Measurements from ENCODE around the gene HSBP1. TPM values are rescaled to one million over a fixed set of nuclear protein-coding genes. Genes with fewer than 3 reads are reported as not detected.

The HSBP1 gene
- total and polyA plus RNA-seq, 9 of the 15 experiments (the other 6 are each of a cell fraction or from before 2014, with no cell fraction given) = 84.9 to 677 (median 204) TPM

GRCh38 chr16:83818276-83818675 is 10.5 kb downstream of the HSBP1 start:
- DNase-seq (ENCODE audit: extremely low read depth in 1 of 4, low spot score in 3 of 4) (no peak), FAIRE-seq (no peak), ATAC-seq (no peak)
- Histone ChIP-seq H3K9me3 (replicated peaks; ENCODE audit: control insufficient read depth, insufficient read depth, low read depth, low read length) (no peaks in the 10 kb centered on the region), H3K9me1 (ENCODE audit: control insufficient read depth, insufficient read depth, low read length) (no peaks in the 10 kb centered on the region), H3K27ac (ENCODE audit: extremely low read depth, low read depth, low read length) (no peak overlapping the region), H3K36me3 (ENCODE audit: control insufficient read depth, insufficient read depth, low read length) (no peaks in the 10 kb centered on the region), H4K20me1 (replicated peaks; ENCODE audit: control insufficient read depth, insufficient read depth, low read length) (no peaks in the 10 kb centered on the region), H3K4me2 (ENCODE audit: insufficient read depth, low read length) (no peak overlapping the region), H2AFZ (ENCODE audit: low read depth, low read length) (no peak overlapping the region), H3K4me1 (replicated peaks in 1 of 2; ENCODE audit: control insufficient read depth in 2 of 2, insufficient read depth in 2 of 2, low read length in 2 of 2) (no peaks in the 10 kb centered on the region; a peak in 1 of 5 replicates), H3K27me3 (ENCODE audit: control insufficient read depth in 2 of 2, insufficient read depth in 2 of 2, low read length in 2 of 2) (peaks cover 50 to 64% of the 10 kb centered on the region in 2 experiments), H3K4me3 (no peak overlapping the region), H3K9ac (ENCODE audit: insufficient read depth in 1 of 2, low read depth in 2 of 2, low read length in 2 of 2) (no peak overlapping the region), H3K79me2 (ENCODE audit: control insufficient read depth, insufficient read depth, low read length) (no peaks in the 10 kb centered on the region)
- under 1% methylated on average over 5 of the region's 5 CpGs for WGBS (ENCODE audit: insufficient coverage, low coverage, missing lambda C conversion rate)
- in situ Hi-C loops (cut with MboI) (no loop called here), intact Hi-C loops (cut with micrococcal nuclease) (no loop called here)
- POLR2A ChIA-PET = no interaction called here
- CTCF ChIA-PET (ENCODE audit: low intra/inter-chr PET ratio) = no interaction called here
- BruUV-seq (replicated peaks) = no TSS peak
- TF ChIP-seq CGGBP1 (CRISPR knock-in tag; IDR thresholded peaks at IDR 0.05) (no peak), CHD2 (IDR thresholded peaks at IDR 0.05; ENCODE audit: low read depth, low read length) (no peak), ZNF766 (CRISPR knock-in tag; conservative IDR thresholded peaks at IDR 0.05) (no peak), PHF8 (IDR thresholded peaks at IDR 0.05; ENCODE audit: borderline replicate concordance, low read length) (no peak), JUN (IDR thresholded peaks at IDR 0.05; ENCODE audit: borderline replicate concordance, low read depth, low read length) (no peak), JUN (CRISPR knock-in tag; IDR thresholded peaks at IDR 0.05; ENCODE audit: borderline replicate concordance) (no peak), HOXB6 (CRISPR knock-in tag; IDR thresholded peaks at IDR 0.05; ENCODE audit: borderline replicate concordance) (no peak), FOXO4 (CRISPR knock-in tag; IDR thresholded peaks at IDR 0.05) (no peak), NELFE (IDR thresholded peaks at IDR 0.05; ENCODE audit: insufficient read depth, insufficient read length) (no peak), CBX8 (IDR thresholded peaks at IDR 0.05; ENCODE audit: borderline replicate concordance, extremely low read depth, low read depth, low read length, poor library complexity, severe bottlenecking) (no peak), REST (IDR thresholded peaks at IDR 0.05; ENCODE audit: borderline replicate concordance) (no peak), REST (CRISPR knock-in tag; IDR thresholded peaks at IDR 0.05; ENCODE audit: low read depth) (no peak), U2AF1 (optimal IDR thresholded peaks at IDR 0.05; ENCODE audit: low read depth, low read length) (no peak), ZSCAN32 (CRISPR knock-in tag; IDR thresholded peaks at IDR 0.05) (no peak)

All from K562 (cell line).